Activated CD8-positive, alpha-beta memory T cell treated with anti-CD3 and anti-CD28 coated beads, Interleukin-2, amount 50 U/mL, for 24 hours (primary cell): ENCODE measurements around the gene LRP6.
"Not testable (repeated sequence)": the region's sequence is repeated elsewhere in the genome, so short reads cannot be mapped to it uniquely, and the experiment has no call there.

Source experiments
- DNase-seq: peaks from one replicate; pipeline ENCODE4 v3.0.0-alpha.2; 2020; ENCODE audit errors: extremely low read depth

LRP6 gene

GRCh38 chr12:12121061-12121460, 145.8 kb downstream of the LRP6 start:
- DNase-seq, result no peak

- DNase-seq, result no peak
Observed at GRCh38 chr12:12116677-12117076, 150.2 kb downstream of the LRP6 start.

- DNase-seq, result no peak
Observed at GRCh38 chr12:12115514-12115913, 151.3 kb downstream of the LRP6 start.

- not testable (repeated sequence) for DNase-seq
Observed at GRCh38 chr12:12110923-12111555, 155.8 kb downstream of the LRP6 start.

- no peak for DNase-seq
Observed at GRCh38 chr12:12108441-12109058, 158.3 kb downstream of the LRP6 start.

- DNase-seq, result no peak
Observed at GRCh38 chr12:12107678-12108077, 159.2 kb downstream of the LRP6 start.

- DNase-seq, result no peak
Observed at GRCh38 chr12:12099102-12099501, 167.7 kb downstream of the LRP6 start.

GRCh38 chr12:12098691-12099015, 168.2 kb downstream of the LRP6 start:
- no peak for DNase-seq

- DNase-seq, result no peak
Observed at GRCh38 chr12:12097891-12098690, 168.8 kb downstream of the LRP6 start.

- no peak for DNase-seq
Observed at GRCh38 chr12:12095021-12095420, 171.8 kb downstream of the LRP6 start.

GRCh38 chr12:12094481-12094880, 172.4 kb downstream of the LRP6 start:
- no peak for DNase-seq

GRCh38 chr12:12091977-12092663, 174.7 kb downstream of the LRP6 start:
- no peak for DNase-seq

- no peak for DNase-seq
Observed at GRCh38 chr12:12091071-12091470, 175.8 kb downstream of the LRP6 start.

GRCh38 chr12:12088761-12089160, 178.1 kb downstream of the LRP6 start:
- no peak for DNase-seq

- DNase-seq, result no peak
Observed at GRCh38 chr12:12088147-12088546, 178.7 kb downstream of the LRP6 start.

GRCh38 chr12:12087693-12088034, 179.2 kb downstream of the LRP6 start:
- DNase-seq, result no peak

- no peak for DNase-seq
Observed at GRCh38 chr12:12086973-12087692, 179.7 kb downstream of the LRP6 start.

GRCh38 chr12:12086362-12086761, 180.5 kb downstream of the LRP6 start:
- DNase-seq, result no peak

- DNase-seq, result no peak
Observed at GRCh38 chr12:12083688-12084087, 183.2 kb downstream of the LRP6 start.

- no peak for DNase-seq
Observed at GRCh38 chr12:12081836-12082497, 184.9 kb downstream of the LRP6 start.

- DNase-seq, result no peak
Observed at GRCh38 chr12:12079291-12079690, 187.6 kb downstream of the LRP6 start.
